22Rv1 (cell line): ENCODE results near the gene NAA30.

Source experiments
- CTCF ChIP-seq: fragments of 450-650 bp; IDR thresholded peaks from 2 replicates; pipeline ENCODE4 v1.5.1; 2017; ENCODE audit warnings: mild to moderate bottlenecking
- ZFX ChIP-seq: fragments of 450-650 bp; IDR thresholded peaks from 2 replicates; pipeline ENCODE4 v1.6.1; 2017; ENCODE audit warnings: antibody characterized with exemption, borderline replicate concordance

- no peak for TF ChIP-seq CTCF
- TF ChIP-seq ZFX = no peak
Measured at GRCh38 chr14:57346741-57347140, 43.6 kb upstream of the NAA30 start.
